Hematopoietic multipotent progenitor cell treated with erythropoietin and hydrocortisone succinate and interleukin-3 and kit ligand, for 15 days (in vitro differentiated cells): ENCODE measurements around the gene PRELID1.
"Not testable (repeated sequence)": the region's sequence is repeated elsewhere in the genome, so short reads cannot be mapped to it uniquely, and the experiment has no call there.

Experiments used
- DNase-seq: peaks from one replicate; pipeline ENCODE4 v3.0.0-alpha.2; 2015; ENCODE audit warnings: low spot score

PRELID1 gene

DNA sequence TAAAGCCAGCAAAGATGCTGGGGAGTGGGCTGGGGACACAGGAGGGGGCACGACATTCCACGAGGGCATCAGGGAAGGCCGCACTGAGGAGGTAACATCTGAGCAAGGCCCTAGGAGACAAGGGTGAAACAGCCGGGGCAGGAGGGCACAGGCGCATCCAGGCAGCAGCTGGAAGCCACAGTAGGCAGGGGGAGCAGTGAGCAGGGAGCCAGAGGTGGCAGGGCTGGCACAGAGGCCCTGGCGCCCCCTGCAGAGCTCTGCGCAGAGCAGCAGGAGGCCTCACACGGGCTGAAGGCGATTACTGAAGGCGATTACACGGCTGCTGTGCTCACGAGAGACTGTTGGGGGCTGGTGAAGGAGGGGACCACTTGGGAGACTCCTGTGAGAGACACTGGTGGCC is 32.5 kb downstream of the PRELID1 start:
- DNase-seq, result peak; percentile 55

GRCh38 chr5:177336603-177337494 is 33.2 kb downstream of the PRELID1 start:
- DNase-seq, result no peak

- no peak for DNase-seq
Observed at GRCh38 chr5:177338251-177339106, 34.9 kb downstream of the PRELID1 start.

- no peak for DNase-seq
Observed at GRCh38 chr5:177339107-177339638, 35.6 kb downstream of the PRELID1 start.

GRCh38 chr5:177343000-177343399 is 39.4 kb downstream of the PRELID1 start:
- DNase-seq, result not testable (repeated sequence)

DNA sequence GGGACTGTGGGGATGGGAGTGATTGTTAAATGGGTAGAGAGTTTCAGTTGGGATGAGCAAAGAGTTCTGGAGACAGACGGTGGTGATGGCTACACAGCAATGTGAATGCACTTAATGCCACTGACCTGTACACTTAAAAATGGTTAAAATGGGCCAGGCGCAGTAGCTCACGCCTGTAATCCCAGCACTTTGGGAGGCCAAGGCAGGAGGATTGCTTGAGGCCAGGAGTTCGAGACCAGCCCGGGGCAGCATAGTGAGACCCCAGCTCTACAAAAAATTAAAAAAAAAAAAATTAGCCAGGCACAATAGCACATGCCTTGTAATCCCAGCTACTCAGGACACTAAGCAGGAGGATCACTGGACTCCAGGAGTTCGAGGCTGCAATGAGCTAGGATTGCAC is 40.2 kb downstream of the PRELID1 start:
- no peak for DNase-seq

GRCh38 chr5:177344891-177345290 is 41.3 kb downstream of the PRELID1 start:
- no peak for DNase-seq

GRCh38 chr5:177346820-177347219 is 43.2 kb downstream of the PRELID1 start:
- DNase-seq, result no peak

- DNase-seq, result no peak
Observed at GRCh38 chr5:177347699-177348098, 44.1 kb downstream of the PRELID1 start.

DNA sequence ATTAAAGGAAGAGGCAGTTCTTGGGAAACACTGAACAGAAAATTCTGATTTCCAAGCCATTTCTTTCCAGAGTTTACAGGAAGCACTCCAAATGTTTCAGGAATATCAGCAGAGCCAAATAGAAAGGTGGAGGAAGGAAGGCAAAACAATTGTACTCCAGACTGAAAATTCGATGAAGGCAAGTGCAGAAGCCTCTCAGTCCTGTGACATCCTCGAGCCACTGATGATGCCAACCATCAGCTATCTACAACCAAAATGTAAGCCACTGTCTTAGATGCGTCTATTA is 45.7 kb downstream of the PRELID1 start:
- no peak for DNase-seq

DNA sequence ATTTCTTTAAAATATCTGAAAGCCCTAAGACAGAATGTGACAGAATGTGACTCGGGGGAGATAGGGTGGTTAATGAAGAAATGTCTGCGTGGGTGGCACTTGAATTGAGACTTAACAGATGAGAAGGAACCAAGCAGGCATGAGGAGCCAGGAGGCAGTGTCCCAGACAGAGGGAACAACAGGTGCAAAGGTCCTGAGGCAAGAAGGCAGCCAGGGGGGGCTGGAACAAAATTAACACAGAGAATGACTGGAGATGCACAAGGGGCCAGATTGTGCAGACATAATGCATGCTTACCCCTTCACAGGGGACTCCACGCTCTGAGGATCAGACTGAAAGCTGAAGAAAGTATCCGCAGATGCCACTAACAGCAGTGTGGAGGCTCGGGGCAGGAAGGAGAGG is 46.2 kb downstream of the PRELID1 start:
- no peak for DNase-seq

DNA sequence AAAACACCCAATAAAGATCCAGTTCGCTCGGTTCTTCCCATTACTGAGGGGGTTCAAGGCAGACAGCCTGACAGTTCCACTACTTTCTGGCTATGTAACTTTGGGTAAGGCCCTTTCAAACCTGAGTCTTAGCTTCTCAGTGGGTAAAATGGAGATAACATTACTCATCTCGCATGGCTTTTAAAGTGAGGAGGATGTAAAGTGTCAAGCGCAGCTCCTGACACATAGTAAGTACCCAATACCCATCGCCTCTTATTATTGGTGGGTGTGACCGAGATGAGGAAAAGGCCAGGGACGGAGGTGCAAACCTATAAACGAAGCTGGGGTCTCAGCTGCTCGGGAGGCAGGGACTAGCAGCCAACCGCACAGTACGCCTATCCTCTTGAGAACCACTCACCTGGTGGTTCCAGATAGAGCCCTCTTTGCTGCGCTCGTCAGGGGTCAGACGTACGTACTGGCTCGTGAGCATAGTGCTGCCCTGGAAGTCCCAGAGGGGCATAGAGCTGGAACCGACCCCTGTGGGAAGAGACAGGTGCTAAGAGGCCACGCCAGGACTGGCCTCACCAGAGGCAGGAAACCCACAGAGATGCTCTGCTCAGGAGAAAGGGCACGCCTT is 47.3 kb downstream of the PRELID1 start:
- DNase-seq, result no peak

DNA sequence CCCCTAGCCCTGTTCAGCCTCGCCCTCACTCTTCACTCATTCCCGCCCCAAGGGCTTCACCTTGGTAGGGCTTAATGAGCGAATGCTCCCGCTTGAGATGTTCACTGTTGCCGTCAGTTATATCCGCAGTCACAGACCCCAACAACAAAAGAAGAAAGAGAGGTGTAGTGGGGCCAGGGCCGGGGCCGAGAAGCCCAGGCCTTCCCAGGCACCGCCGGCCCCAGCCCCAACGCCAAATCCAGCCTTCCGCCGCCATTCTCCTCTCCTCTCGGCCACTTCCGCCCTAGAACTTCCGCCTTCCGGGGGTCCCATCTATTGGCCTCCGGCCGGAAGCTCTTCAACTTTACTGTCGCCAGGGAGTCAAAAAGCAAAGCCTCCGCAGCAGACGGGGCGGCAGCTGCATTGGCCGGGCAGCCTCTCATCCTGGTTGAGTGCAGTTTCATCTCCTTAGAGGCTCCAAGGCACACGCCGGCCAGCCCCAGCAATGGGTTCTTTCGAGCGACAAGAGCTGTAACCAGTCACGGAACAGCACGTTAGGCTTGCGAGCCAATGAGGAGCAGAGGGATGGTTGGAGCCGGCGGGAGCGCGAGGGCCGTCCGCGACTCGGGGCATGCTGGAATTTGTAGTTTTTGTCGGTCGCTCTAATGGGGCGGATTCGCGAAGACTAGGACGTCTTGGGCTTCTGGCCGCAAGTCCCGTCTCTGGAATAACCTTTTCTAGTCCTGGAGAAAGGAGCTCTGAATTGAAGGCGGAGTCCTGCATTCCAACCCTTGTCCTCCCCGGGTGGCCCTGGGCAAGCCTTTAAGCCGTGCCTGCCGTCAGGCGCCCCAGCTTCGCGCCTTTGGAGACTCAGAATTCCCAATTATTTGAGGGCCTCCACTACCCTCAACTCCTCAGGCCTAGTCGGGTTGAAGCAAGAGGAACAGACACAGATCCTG is 48.1 kb downstream of the PRELID1 start, which contains the start of gene LMAN2:
TSS of gene LMAN2 (minus strand) at position 277 of the 938 bp plus-strand sequence. CDS start at position 256, 21 bp downstream.
- peak; percentile 95 for DNase-seq

- no peak for DNase-seq
Observed at GRCh38 chr5:177353093-177353492, 49.5 kb downstream of the PRELID1 start.

DNA sequence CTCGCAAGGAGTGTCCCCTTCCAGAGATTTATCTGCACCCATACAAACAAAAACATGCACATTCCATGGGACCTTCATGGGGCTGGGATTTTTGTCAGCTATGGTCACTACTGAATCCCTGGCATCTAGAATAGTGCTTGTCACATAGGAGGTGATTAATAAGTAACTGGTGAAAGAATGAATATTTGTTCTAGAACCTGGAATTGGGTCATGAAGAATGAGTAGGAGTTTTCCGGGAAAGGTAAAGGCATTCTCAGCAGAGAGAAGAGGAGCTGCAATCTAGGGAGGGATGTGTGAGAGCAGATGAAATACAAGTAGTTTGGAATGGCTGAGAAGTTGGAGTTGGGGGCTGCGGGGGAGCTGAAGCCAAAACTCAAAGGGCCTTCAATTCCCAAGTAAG is 50.7 kb downstream of the PRELID1 start:
- DNase-seq, result no peak

DNA sequence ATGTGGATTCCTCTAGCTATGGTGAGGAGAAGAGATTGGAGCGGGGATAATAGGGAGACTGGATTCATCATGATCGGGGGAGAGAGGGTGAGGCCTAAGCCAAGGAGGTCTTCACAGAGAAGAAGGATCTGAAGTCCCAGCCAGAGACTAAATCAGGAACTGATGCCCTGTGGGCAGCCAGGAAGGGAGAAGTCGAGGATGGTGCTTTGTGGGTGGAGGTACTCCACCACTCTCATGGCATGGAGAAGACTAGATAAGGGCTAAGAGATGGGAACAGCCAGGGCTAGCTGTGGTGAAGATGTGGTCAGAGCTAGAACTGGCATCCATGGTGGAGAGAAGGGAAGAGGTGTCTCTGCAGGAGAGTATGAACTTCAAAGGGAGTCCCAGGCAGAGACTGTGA is 51.1 kb downstream of the PRELID1 start:
- no peak for DNase-seq

DNA sequence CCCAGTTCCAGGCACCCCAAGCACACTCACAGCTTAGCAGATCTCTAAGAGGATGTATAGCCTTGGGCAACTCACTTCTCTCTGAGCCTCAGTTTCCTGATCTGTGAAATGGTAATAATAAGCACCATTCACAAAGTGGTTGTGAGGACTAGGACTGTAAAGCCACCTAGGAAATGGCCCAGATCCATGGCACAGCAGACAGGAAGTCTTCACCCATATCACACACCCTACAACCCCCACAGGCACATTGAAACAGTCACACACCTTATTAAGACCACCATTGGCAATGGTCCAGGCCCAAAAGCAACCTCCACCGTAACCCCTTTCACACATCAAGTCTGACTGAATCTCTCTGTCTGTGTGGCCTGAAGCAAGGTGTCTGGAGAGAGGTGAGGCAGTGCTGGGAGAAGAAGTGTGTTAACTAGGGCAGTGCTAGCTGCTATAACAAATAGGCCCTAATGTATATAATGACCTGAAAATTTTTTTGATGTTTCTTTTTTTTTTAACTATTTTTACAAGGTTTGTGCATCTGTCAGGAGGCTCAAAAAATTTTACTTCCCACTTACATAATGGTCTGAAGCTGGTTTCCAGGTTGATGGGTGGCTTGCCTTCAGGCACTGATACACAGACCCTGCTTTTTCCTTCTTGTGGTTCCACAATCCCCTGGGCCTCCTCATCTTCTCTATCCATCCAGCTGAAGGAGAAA is 51.7 kb downstream of the PRELID1 start:
- no peak for DNase-seq

GRCh38 chr5:177355868-177356168 is 52.2 kb downstream of the PRELID1 start:
- no peak for DNase-seq
